Measurements from ENCODE around the gene PCP4L1.

Gene PCP4L1

GRCh38 chr1:161330346-161330745 lies 71.8 kb downstream of the PCP4L1 start:
- DNase-seq = no peak

- no peak for DNase-seq
These were observed 74.6 kb downstream of the PCP4L1 start for GRCh38 chr1:161333166-161333565.
